Right ventricle myocardium superior (tissue), 1 donor: Measurements from ENCODE around the gene TRAPPC14. TPM values are rescaled to one million over a fixed set of nuclear protein-coding genes. Genes with fewer than 3 reads are reported as not detected.

ENCODE experiments used
- ATAC-seq: fragments of 200-7000 bp; cut with Tn5 transposase; one replicate; pipeline ENCODE4 v1.9.1; 2020; ENCODE audit warnings: mild to moderate bottlenecking; ENCODE audit not compliant: poor library complexity
- DNase-seq: peaks from one replicate; pipeline ENCODE4 v3.0.0-alpha.2; 2020
- intact Hi-C: fragments of 100-400 bp; cut with DNase I; formaldehyde crosslinking; loops from one replicate; pipeline ENCODE4 v1.11.2; 2022
- total RNA-seq: library from RNA; stranded (reverse); fragmentation: NEBNext Ultra II Directional; extraction: Animal tissue kit (Norgen Biotek cat#: 25700); gene quantifications from one replicate; pipeline ENCODE4 v1.2.1, GENCODE V29; 2021
- donor health status: DM: no; HTN: yes; CAD: no; lungs with severe emphysema.

TRAPPC14 gene
- total RNA-seq, 1 donor from 2014 or later, result 7.5 TPM

- ATAC-seq, result no peak
- DNase-seq, result no peak
- intact Hi-C loops, result no loop called here
Measured at GRCh38 chr7:100176096-100177044, 17.8 kb upstream of the TRAPPC14 start.

- ATAC-seq, result no peak
- intact Hi-C loops, result no loop called here
- DNase-seq, result no peak
Measured at GRCh38 chr7:100175296-100175935, 16.9 kb upstream of the TRAPPC14 start.

DNA sequence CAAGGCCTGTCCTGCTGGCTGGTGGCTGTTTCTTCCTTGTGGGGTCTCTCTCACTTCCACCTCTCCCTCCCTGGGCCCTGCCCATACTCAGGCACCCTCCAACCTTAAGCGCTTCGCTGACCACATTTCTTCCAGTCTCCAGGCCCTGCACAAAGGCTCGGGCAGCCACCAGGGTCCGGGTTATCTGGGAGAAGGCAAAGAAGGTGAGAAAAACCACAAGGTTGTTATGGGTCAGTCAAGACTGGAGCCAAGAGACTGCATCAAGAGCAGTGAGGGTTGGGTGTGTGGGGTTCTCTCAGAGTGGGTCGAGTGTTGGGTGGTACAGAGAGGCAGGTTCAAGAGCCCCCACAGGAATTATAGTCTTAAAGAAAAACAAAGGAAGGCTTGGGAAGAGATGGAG is 16.1 kb upstream of the TRAPPC14 start:
- intact Hi-C loops, result no loop called here
- ATAC-seq (no peak), DNase-seq (no peak)

- intact Hi-C loops, result no loop called here
- DNase-seq, result no peak
- no peak for ATAC-seq
Measured at GRCh38 chr7:100173806-100174495, 15.4 kb upstream of the TRAPPC14 start.

DNA sequence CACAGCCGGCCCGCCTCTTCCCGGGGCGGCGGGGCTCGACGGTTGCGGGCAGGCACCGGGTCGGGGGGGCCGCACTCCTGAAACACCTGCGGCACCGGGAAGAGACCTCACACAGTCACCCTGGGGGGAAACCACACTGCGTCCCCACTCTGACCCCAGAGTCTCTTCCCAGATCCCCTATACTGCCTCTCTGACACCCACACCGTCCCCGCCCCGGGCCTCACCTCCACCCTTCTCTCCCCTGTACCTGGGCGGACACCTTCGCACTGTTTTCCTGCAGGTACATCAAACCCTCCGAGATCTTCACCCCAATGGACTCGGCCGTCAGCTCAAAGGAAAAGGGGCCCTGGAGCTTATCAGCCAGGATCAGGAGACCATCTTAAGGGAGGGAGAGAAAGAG is 13.3 kb upstream of the TRAPPC14 start:
- intact Hi-C loops, result no loop called here
- DNase-seq (no peak), ATAC-seq (no peak)

DNA sequence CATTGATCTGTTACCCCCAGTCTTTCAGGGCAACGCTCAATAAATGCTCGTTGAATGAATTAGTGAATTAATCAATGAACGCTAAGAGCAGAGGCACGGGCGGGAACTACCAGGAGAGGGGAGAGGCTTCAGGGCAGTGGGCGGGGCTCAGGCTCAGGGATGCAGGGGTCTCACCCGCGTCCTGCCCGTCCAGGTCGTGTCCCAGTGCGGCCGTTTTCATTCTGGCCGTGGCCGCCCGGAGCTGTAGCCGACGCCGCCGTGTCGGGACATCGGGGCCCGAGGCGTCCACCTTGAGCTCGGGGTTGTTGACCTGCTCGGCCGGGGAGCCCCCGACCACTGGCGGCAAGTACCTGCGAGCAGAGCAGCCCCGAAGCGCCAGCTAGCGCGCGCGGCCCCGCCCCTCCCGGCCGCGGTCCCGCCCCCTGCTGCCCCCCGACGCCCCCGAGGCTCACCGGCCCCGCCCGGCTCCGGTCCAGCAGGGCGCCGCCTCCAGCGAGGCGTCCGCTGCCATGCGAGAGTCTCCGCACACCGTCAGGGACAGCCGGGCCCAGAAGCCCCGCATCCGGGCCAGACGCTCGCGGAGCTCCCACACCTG is 12.7 kb upstream of the TRAPPC14 start:
- DNase-seq (no peak), ATAC-seq (no peak)
- intact Hi-C loops, result no loop called here

DNA sequence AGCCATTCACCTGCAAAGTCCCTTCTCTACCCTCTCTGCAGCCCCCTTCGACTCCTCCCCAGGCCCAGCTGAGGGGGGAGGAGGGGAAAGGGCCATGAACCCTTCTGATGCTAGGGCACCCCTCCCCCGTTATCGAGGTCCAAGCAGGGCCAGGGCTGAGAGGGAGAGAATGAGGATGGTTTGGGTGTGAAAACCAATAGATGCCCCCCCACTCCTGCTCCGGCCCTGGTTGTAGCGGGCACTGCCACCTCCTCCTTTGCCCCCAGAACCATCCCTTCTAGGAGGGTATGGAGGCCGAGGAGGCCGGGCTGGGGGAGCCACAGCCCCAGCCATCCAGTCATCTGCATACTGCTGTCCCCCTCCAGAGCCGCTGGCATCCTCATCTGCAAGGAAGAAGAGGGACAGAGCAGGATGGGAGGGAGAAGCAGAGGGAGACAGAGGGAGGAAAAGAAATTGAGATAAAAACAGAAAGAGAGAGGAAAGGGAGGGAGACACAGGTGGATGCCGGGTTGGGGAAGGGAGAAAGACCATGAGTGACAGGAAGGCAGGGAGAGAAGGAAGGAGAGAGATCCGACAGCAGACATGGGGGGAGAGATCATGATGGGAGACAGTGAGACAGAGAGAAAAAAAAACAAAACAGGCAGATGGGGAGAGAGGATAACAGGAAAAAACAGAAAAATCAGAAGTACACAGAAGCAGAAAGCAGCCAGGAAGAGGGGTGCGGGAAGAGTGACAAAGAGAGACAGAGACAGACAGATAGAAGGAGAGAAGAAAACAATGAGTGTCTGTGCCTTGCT is 11.8 kb upstream of the TRAPPC14 start:
- DNase-seq, result no peak
- ATAC-seq, result no peak
- intact Hi-C loops, result no loop called here

DNA sequence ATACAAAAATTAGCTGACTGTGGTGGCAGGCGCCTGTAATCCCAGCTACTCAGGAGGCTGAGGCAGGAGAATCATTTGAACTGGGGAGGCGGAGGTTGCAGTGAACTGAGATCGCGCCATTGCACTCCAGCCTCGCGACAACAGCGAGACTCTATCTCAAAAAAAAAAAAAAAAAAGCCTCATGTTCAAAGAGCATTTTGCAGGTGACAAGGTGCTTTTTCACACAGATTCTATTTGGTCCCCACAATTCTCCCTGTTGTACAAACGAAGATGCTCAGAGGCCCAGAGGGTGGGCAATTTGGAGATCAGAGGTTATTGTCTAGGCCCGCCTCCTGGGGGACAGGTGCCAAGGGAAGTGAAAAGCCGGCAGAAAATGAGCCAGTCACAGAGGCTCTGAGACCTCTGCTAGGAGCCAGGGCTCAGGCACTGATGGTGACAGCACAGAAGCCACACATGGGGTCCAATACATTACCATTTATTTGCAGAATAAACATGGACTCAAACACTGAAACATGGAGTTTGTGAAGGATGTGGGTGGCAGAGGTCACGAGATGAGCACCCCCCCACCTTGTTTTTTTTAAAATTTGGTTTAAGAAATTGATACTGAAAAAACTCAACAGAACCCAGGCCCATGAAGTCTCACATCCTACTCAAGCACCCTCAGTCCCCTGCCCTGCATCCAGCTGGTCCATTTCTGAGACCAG is 10.8 kb upstream of the TRAPPC14 start:
- ATAC-seq, result no peak
- intact Hi-C loops, result no loop called here

GRCh38 chr7:100167912-100168323 is 9.4 kb upstream of the TRAPPC14 start:
- intact Hi-C loops, result no loop called here
- peak; percentile 59 for ATAC-seq
- no peak for DNase-seq

More for the DNA sequence above, 10.8 kb upstream of the TRAPPC14 start:
- no peak for DNase-seq

- intact Hi-C loops, result no loop called here
- ATAC-seq (no peak), DNase-seq (no peak)
Measured at GRCh38 chr7:100166970-100167911, 8.7 kb upstream of the TRAPPC14 start.

- no peak for DNase-seq
- intact Hi-C loops, result no loop called here
- ATAC-seq, result no peak
Measured at GRCh38 chr7:100166317-100166940, 7.9 kb upstream of the TRAPPC14 start.

DNA sequence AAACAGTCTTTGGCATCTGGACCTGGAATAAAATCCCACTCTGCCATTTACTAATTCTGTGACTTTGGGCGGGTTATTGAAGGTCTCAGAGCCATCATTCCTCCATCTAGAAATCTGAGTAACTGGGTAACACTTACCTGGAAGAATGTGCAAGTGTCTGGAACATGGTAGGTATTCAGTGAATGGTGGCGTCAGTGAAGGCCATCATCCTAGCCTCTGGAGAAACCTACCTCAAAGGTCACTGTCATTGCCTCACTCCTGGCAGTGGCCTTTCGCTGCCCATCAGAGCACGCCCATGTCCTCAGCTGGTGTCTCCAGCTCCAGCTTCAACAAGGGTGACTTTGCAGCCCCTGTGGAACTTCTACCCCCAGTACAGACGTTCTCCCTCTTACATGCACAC is 5.3 kb upstream of the TRAPPC14 start:
- DNase-seq (no peak), ATAC-seq (no peak)
- intact Hi-C loops, result no loop called here

DNA sequence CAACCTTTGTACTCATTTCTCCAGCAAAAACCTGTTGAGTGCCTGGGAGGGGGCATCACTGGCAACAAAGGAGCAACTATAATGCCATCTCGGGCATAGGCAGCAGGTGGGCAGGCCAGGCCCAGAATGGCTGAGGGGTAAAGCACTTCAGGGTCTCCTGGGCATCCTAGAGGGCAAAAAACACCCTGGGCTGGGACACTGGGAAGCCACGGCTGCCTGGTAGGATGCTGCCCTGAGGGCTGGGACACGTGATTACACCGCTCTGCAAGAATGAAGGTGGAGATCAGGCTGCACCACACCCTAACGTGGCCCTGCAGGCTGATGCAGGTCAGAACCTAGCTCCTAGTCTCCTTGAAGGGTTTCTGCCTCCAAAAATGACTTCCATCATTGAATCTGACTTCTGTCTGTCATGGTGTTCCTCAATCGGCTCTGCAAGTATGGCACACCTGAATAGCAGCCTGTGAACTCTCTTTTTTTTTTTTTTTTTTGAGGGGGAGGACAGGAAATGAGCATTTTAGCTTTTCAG is 4.5 kb upstream of the TRAPPC14 start:
- intact Hi-C loops, result no loop called here
- DNase-seq, result no peak
- no peak for ATAC-seq

DNA sequence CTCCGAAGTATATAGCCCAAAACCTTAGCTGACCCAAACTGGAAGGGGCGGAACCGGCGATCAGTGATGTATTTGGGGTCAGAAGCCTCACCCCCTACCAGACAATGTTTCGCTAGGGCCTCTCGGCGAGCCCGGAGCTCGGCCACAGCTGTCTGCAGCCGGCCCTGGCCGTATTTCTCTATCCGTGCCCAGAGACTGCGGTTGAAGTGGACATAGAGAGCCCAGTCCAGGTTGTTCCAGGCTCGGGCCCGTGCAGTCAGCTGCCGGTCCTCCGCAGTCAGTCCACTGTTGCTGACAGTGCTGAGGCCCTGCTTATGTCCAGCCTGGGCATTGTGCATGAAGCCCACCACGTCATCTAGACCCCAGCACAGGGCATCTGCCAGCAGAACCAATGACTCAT is 1.5 kb upstream of the TRAPPC14 start:
- no peak for ATAC-seq
- intact Hi-C loops, result no loop called here
- DNase-seq, result no peak

- DNase-seq (no peak), ATAC-seq (no peak)
- intact Hi-C loops, result no loop called here
Measured at GRCh38 chr7:100159099-100159623, 638 bp upstream of the TRAPPC14 start.
